Measurements from ENCODE around the gene CHCHD2.
"Not testable (repeated sequence)": the region's sequence is repeated elsewhere in the genome, so short reads cannot be mapped to it uniquely, and the experiment has no call there.

CHCHD2 gene

DNA sequence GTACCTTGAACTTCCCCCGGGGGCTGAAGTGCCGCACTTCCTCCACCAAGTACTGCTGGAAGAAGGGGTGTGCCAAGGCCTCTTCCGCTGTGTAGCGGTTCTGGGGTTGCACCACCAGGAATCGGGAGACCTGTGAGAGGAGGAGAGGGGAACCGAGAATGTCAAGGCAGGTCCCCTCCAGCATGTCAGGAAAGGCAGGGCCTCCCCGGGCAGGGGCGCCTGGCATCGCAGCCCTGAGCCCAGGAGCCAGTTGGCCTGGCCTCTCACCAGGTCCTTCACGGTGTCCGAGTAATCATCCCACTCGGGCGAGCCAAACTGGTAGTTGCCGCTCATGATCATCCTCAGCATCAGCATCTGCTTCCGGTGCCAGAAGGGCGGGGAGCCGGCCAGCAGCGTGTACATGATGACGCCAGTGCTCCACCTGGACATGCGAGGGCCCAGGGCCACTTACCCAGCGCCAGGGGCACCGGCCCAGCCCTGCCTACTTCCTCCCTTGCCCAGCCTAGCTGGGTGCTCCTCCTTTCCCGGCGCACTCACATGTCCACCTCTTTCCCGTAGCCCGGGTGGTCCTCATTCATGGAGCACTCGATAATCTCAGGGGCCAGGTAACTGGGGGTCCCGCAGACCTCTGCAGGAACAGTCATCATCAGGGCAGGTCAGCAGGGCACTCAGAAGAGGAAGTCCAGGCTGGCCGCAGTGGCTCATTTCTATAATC is 24.5 kb downstream of the CHCHD2 start:
- no peak for DNase-seq

DNA sequence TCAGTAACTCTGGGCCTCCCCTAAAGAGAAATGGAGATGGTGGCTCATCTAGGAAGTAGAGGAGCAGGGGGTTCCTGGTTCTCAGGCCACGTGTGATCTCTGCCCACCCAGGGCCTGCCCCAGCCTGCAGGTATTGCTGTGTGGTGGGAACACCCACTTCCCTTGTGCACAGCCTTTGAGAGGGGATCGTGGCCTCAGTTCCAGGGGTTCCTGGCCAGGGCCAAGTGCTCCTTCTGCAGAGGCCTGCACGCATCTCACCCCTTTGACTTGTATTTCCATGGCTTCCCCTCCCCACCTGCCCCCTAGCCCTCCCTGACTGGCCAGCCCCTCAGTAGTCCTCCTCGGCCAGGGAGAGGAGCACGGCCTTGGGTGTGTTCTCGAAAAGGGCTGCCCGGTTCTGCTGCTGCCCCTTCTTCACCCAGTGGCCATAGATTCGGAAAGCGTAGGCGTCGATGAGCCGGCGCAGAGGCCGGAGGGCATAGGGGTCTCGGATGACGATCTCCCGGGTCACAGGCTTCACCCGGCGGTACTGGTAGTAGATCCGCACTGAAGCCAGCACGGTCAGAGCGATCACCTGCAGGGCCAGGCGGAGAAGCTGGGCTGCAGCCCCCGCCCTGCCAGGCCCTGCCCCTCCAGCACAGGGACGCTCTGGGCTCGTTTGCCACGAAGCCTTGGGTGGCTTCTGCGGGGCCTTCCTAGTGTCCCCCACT is 25.4 kb downstream of the CHCHD2 start:
- DNase-seq, result not testable (repeated sequence)

DNA sequence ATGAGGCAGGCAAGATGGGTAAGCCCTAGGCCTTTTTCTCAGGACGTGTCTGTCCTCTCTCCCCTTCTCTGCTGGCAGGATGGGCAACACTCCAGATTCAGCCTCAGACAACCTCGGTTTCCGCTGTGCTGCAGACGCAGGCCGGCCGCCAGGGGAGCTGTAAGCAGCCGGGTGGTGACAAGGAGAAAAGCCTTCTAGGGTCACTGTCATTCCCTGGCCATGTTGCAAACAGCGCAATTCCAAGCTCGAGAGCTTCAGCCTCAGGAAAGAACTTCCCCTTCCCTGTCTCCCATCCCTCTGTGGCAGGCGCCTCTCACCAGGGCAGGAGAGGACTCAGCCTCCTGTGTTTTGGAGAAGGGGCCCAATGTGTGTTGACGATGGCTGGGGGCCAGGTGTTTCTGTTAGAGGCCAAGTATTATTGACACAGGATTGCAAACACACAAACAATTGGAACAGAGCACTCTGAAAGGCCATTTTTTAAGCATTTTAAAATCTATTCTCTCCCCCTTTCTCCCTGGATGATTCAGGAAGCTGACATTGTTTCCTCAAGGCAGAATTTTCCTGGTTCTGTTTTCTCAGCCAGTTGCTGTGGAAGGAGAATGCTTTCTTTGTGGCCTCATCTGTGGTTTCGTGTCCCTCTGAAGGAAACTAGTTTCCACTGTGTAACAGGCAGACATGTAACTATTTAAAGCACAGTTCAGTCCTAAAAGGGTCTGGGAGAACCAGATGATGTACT is 26.7 kb downstream of the CHCHD2 start:
- no peak for DNase-seq

DNA sequence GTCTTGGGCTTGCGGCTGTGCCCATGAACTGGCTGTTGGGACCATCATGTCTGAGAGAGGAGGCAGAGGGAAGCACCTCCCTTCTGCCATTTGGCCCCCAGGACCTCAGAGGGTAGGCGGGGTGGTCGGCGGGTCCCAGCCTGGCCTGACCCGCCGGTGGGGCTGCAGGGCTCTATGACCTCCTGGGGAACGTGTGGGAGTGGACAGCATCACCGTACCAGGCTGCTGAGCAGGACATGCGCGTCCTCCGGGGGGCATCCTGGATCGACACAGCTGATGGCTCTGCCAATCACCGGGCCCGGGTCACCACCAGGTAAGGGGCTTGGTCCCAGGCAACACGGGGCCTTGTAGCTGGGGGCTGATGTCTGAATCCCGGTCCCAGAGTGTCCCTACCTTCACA is 28.1 kb downstream of the CHCHD2 start:
- no peak for DNase-seq

DNA sequence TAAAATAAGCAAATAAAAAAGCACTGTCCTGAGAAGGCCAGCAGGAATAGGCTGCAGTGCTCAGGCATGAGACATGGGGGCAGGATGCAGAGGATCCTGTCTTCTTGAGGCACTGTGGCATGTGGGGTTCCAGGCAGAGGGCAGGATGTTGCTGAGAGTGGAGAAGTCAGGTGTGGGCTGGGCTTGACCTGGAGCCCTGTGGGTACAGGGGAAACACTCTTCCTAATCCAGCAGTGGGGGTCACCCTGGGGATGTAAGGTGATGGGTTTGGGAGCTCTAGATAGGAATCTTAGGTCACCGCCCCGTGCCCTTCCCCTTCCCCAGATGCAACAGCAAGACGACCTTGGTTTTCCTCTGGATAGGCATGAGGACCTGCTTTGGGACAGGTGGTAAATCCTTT is 28.6 kb downstream of the CHCHD2 start:
- no peak for DNase-seq

DNA sequence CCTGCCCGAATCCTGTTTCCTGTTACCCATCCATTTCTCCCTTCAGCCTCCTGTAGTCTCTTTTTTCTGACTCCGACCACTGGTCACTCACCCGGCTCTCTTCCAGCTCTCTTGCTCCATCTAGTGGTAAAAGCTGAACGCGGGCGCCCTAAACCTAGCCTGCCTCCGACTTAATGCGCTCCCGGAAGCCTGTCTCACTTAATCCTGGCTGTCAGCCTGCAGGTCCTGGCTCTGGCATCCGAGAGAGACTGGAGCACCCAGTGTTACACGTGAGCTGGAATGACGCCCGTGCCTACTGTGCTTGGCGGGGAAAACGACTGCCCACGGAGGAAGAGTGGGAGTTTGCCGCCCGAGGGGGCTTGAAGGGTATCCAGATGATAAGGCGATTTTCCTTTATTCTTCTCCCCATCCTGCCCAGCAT is 31.9 kb downstream of the CHCHD2 start:
- peak; percentile 49 for DNase-seq

DNA sequence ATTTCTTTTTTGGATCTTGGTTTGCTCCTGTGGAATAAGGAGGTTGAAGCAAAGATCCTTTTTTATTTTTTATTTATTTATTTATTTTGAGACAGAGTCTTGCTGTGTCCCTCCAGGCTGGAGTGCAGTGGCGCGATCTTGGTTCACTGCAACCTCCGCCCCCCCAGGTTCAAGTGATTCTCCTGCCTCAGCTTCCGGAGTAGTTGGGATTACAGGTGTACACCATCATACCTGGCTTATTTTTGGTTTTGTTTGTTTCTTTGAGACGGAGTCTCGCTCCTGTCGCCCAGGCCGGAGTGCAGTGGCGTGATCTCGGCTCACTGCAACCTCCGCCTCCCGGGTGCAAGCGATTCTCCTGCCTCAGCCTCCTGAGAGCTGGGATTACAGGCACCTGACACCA is 39.9 kb downstream of the CHCHD2 start:
- not testable (repeated sequence) for DNase-seq

DNA sequence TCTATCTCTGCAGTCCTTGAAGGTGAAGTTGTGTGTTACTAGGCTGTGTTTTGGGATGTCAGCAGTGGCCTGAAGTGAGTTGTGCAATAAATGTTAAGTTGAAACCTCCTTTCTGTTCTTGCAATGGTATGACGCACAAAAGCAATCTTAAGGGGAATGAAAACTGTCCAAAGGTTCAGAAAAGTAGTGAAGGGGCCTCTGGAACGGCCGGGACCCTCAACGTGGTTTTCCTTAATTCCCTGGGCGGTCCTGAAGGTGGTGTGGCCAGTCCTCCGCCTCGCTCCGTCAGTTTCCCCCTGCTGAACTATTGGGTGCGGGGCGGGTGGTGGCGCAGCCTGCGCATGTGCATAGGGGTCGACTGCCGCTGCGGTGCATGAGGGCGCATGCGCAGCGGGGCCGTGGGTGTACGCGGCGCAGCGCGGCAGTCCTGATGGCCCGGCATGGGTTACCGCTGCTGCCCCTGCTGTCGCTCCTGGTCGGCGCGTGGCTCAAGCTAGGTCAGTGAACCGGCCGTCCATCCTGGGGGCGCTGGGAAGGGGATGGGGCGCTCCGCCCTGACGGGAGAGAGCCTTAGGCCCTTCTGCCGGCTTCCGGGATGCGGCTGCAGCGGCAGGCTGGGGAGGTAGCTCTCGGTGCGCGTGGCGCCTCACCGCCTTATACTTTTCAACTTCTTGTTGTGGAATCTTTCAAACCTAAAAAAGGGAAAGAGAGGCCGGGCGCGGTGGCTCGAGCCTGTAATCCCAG is 42.2 kb downstream of the CHCHD2 start, which contains the start of gene SUMF2:
Gene SUMF2 (plus strand): TSS at position 405 of the 744 bp plus-strand sequence. CDS start 26 bp downstream, at position 431.
- peak; percentile 77 for DNase-seq

DNA sequence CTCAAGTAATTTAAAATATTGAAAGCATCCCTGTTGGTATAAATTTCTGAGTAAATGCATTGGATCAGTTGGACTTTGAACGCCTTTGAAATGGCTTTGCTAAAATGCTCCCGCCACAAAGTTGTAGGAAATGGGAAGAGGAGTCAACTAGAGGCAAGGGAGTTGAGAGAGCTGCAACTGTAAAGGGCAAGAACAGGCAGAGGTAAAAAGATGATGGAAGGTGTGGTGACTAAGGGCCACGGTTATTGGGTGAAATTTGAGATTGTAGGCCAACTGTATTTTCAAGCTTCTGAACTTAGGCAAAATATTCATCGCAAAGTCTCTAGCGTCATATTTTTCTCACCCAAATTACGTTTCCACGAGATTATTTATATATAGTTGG is 42.8 kb downstream of the CHCHD2 start:
- no peak for DNase-seq

DNA sequence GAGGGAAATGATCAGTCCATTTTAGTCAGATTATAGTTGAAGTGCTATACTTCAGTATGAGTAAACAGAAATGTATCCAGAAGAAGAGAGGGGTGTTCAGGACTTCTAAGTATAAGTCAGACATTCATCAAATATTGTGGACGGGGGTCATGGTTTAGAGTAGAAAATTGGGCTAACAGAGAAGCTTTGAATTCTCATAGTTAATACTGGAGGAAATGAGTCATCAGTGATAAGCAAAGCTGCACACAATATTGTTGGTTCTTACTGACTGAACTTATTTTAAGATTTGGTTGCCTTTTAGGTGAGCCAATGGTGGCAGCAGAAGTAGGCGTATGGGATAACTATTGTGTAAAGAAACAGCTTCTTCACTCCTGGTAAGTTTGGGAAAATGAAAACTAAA is 43.9 kb downstream of the CHCHD2 start:
- DNase-seq, result no peak

DNA sequence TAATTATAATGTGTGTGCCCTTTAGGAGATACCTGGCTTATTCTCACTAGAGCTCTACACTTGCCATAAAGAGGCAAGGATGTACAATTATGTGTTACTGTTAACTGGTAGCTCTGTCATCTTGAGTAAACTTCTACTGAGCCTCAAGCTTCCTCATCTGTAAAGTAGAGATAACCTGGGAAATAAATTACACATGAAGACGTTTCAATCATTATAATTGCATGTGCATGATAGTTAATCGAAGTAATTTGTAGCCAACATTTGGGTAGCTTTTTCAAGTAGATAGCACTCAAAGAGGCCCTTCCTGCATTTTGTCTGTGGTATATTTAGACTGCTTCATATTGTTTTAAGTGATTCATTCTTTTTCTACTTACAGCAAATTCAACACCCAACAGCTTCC is 52.3 kb downstream of the CHCHD2 start:
- DNase-seq, result no peak

DNA sequence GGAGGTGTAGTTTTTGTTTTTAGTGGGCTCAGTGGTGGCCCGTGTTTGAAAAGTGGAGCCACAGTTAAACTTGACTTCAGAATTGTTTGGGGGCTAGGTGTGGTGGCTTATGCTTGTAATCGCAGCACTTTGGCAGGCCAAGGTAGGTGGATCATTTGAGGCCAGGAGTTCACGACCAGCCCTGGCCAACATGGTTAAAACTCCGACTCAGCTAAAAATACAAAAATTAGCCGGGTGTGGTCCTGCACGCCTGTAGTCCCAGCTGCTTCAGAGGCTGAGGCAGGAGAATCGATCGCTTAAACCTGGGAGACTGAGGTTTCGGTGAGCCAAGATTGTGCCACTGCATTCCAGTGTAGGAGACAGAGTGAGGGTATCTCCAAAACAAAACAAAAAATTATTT is 52.9 kb downstream of the CHCHD2 start:
- DNase-seq, result no peak

All from NCI-H2227 treated with DMSO at 0.1 percent for 48 hours (cell line).